Dendritic cell treated with granulocyte-macrophage colony-stimulating factor and Interleukin-4, amounts not matched to agents 40 ng/mL and 50 ng/mL, for 4 days (primary cell): Measurements from ENCODE around the gene CFAP69.

ENCODE experiments used
- H3K27ac Mint-ChIP-seq: one replicate; pipeline ENCODE4 v1.8.0; 2022; ENCODE audit warnings: mild to moderate bottlenecking, mixed read lengths
- H3K27me3 Mint-ChIP-seq: one replicate; pipeline ENCODE4 v1.8.0; 2022; ENCODE audit warnings: mild to moderate bottlenecking, mixed read lengths
- H3K36me3 Mint-ChIP-seq: one replicate; pipeline ENCODE4 v1.8.0; 2022; ENCODE audit warnings: low read depth, mixed read lengths
- H3K4me1 Mint-ChIP-seq: one replicate; pipeline ENCODE4 v1.8.0; 2022; ENCODE audit warnings: low read depth, mixed read lengths
- H3K4me3 Mint-ChIP-seq: one replicate; pipeline ENCODE4 v1.8.0; 2022; ENCODE audit warnings: mild to moderate bottlenecking, moderate library complexity, mixed read lengths
- H3K9me3 Mint-ChIP-seq: one replicate; pipeline ENCODE4 v1.8.0; 2022; ENCODE audit warnings: mixed read lengths
- intact Hi-C: fragments of 100-400 bp; cut with micrococcal nuclease; formaldehyde crosslinking; loops from one replicate; pipeline ENCODE4 v1.15.0; 2022

Gene CFAP69

DNA sequence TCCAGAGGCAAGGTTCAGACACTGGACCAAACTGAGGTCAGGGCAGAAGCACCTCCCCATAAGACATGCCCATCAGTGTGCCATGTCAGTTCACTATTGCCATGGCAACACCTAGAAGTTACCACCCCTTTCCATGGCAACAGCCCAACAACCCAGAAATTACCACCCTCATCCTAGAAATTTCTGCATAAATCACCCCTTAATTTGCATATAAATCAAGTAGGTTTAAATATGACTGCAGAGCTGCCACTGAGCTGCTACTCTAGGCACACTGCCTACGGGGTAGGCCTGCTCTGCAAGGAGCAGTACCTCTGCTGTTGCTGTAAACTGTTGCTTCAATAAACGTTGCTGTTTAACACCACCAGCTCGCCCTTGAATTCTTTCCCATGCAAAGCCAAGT, 20.8 kb upstream of the CFAP69 start:
- H3K27ac Mint-ChIP-seq: no peak overlapping the region
- no peaks in the 10 kb centered on the region for H3K36me3 Mint-ChIP-seq

DNA sequence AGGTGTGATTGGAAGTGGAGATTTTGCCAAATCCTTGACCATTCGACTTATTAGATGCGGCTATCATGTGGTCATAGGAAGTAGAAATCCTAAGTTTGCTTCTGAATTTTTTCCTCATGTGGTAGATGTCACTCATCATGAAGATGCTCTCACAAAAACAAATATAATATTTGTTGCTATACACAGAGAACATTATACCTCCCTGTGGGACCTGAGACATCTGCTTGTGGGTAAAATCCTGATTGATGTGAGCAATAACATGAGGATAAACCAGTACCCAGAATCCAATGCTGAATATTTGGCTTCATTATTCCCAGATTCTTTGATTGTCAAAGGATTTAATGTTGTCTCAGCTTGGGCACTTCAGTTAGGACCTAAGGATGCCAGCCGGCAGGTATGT, 19.8 kb upstream of the CFAP69 start:
- Mint-ChIP-seq H3K4me1 (no peaks in the 10 kb centered on the region), H3K9me3 (no peaks in the 10 kb centered on the region), H3K27me3 (peaks cover 6% of the 10 kb centered on the region), H3K4me3 (no peak overlapping the region), H3K36me3 (no peaks in the 10 kb centered on the region), H3K27ac (no peak overlapping the region)
- intact Hi-C loops: no loop called here

More for the DNA sequence above, 20.8 kb upstream of the CFAP69 start:
- intact Hi-C loops: no loop called here
- no peak overlapping the region for H3K4me3 Mint-ChIP-seq
- no peaks in the 10 kb centered on the region for H3K9me3 Mint-ChIP-seq
- H3K4me1 Mint-ChIP-seq: no peaks in the 10 kb centered on the region
- H3K27me3 Mint-ChIP-seq: peaks cover 6% of the 10 kb centered on the region

DNA sequence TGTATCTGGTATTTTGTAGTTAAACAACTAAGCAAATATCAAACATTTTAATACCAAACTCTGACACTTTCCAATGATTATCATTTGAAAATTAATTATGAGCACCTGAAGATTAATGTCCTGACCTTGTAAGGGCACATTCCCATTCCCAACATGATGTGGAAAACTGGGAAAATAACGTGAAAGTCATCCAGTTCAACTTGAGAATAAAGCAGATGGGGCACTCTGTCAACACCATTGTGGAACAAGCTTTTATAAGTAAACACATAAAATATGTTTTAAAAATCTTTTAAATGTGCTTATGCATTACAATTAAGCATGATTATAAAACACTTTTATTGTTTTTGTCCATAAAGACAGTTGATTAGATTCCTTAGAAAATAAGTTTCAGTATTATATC, 19.4 kb upstream of the CFAP69 start:
- Mint-ChIP-seq H3K4me3 (no peak overlapping the region), H3K4me1 (no peaks in the 10 kb centered on the region), H3K27me3 (peaks cover 6% of the 10 kb centered on the region), H3K27ac (no peak overlapping the region), H3K36me3 (no peaks in the 10 kb centered on the region), H3K9me3 (no peaks in the 10 kb centered on the region)
- intact Hi-C loops: no loop called here

DNA sequence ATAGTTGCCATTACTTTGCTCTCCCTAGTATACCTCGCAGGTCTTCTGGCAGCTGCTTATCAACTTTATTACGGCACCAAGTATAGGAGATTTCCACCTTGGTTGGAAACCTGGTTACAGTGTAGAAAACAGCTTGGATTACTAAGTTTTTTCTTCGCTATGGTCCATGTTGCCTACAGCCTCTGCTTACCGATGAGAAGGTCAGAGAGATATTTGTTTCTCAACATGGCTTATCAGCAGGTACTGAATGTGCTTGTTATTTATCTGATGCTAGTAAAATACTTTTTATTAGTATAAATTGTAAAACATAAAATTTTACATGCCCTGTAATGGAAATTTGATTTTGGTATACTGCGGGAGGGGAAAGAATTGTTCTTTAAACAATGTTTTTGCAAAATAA, 17.7 kb upstream of the CFAP69 start:
- Mint-ChIP-seq H3K27me3 (peaks cover 6% of the 10 kb centered on the region), H3K4me1 (no peaks in the 10 kb centered on the region), H3K36me3 (no peaks in the 10 kb centered on the region), H3K4me3 (no peak overlapping the region), H3K27ac (no peak overlapping the region), H3K9me3 (no peaks in the 10 kb centered on the region)
- intact Hi-C loops: no loop called here

DNA sequence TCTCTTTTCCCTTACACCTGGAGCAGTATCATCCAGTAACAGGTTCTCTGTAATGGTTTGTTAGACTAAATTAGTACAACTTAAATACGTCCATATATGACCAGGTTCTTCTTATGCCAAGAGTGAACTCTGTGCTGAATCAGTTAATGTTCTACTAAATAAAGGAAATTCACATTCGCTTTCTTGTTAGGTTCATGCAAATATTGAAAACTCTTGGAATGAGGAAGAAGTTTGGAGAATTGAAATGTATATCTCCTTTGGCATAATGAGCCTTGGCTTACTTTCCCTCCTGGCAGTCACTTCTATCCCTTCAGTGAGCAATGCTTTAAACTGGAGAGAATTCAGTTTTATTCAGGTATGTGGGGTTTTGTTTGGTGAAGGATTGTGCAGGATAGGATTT, 15.3 kb upstream of the CFAP69 start:
- no peaks in the 10 kb centered on the region for H3K4me1 Mint-ChIP-seq
- no peak overlapping the region for H3K27ac Mint-ChIP-seq
- H3K27me3 Mint-ChIP-seq: peaks cover 3% of the 10 kb centered on the region
- no peaks in the 10 kb centered on the region for H3K36me3 Mint-ChIP-seq
- H3K4me3 Mint-ChIP-seq: no peak overlapping the region
- H3K9me3 Mint-ChIP-seq: no peaks in the 10 kb centered on the region
- intact Hi-C loops: no loop called here

DNA sequence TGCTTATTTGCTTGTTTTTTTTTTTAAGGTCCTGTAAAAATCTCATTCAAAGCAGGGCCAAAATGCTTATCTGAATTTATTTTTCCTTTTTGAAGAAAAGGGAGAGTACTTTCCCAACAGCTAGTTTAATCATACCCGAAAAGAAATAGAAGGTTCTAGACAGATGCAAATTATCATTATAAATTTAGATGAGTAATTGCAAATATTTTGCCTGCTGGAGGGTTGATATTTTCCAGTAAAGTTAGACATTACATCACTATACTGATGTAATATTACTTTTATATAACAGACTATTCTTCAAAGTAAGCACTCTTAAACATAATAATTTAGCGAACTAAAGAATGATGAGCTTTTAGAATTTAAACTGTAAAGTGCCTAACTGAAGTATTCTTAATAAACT, 14.1 kb upstream of the CFAP69 start:
- Mint-ChIP-seq H3K27ac (no peak overlapping the region), H3K36me3 (no peaks in the 10 kb centered on the region), H3K27me3 (peaks cover 3% of the 10 kb centered on the region), H3K4me1 (no peaks in the 10 kb centered on the region), H3K9me3 (no peaks in the 10 kb centered on the region), H3K4me3 (no peak overlapping the region)
- intact Hi-C loops: no loop called here

DNA sequence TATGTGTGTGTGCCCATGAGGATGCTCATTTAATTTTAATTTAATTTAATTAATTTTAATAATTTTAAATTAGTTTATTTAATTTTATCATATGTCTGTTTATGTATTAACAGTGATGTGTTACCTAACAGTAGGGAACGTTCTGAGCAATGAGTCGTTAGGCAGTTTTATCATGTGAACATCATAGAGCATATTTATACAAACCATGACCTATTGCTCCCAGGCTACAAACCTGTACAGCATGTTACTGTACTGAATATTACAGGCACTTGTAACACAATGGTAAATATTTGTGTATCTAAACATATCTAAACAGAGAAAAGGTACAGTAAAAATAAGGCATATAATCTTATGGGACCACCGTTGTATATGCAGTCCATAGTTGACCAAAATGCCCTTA, 13.7 kb upstream of the CFAP69 start:
- no peaks in the 10 kb centered on the region for H3K36me3 Mint-ChIP-seq
- intact Hi-C loops: no loop called here
- no peak overlapping the region for H3K4me3 Mint-ChIP-seq
- peaks cover 3% of the 10 kb centered on the region for H3K27me3 Mint-ChIP-seq
- no peaks in the 10 kb centered on the region for H3K9me3 Mint-ChIP-seq
- no peaks in the 10 kb centered on the region for H3K4me1 Mint-ChIP-seq
- H3K27ac Mint-ChIP-seq: no peak overlapping the region

GRCh38 chr7:90232430-90232829, 12.5 kb upstream of the CFAP69 start:
- H3K9me3 Mint-ChIP-seq: no peaks in the 10 kb centered on the region
- no peak overlapping the region for H3K27ac Mint-ChIP-seq
- intact Hi-C loops: no loop called here
- no peaks in the 10 kb centered on the region for H3K36me3 Mint-ChIP-seq
- H3K4me1 Mint-ChIP-seq: no peaks in the 10 kb centered on the region
- peaks cover 4% of the 10 kb centered on the region for H3K27me3 Mint-ChIP-seq
- no peak overlapping the region for H3K4me3 Mint-ChIP-seq

- peaks cover 1% of the 10 kb centered on the region for H3K27me3 Mint-ChIP-seq
- intact Hi-C loops: no loop called here
- no peaks in the 10 kb centered on the region for H3K36me3 Mint-ChIP-seq
- no peak overlapping the region for H3K27ac Mint-ChIP-seq
- H3K4me3 Mint-ChIP-seq: no peak overlapping the region
- no peaks in the 10 kb centered on the region for H3K9me3 Mint-ChIP-seq
- H3K4me1 Mint-ChIP-seq: no peaks in the 10 kb centered on the region
Measured at GRCh38 chr7:90233569-90233968, 11.4 kb upstream of the CFAP69 start.

DNA sequence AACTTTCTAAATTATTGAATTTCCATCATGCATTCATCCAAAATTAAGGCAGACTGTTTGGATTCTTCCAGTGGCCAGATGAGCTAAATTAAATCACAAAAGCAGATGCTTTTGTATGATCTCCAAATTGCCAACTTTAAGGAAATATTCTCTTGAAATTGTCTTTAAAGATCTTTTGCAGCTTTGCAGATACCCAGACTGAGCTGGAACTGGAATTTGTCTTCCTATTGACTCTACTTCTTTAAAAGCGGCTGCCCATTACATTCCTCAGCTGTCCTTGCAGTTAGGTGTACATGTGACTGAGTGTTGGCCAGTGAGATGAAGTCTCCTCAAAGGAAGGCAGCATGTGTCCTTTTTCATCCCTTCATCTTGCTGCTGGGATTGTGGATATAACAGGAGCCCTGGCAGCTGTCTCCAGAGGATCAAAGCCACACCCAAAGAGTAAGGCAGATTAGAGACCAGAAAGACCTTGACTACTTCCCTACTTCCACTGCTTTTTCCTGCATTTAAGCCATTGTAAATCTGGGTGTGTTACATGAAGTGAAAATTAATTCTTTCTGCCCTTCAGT, 8.2 kb upstream of the CFAP69 start:
- intact Hi-C loops: no loop called here
- Mint-ChIP-seq H3K27me3 (peaks cover 3% of the 10 kb centered on the region), H3K9me3 (no peaks in the 10 kb centered on the region), H3K36me3 (no peaks in the 10 kb centered on the region), H3K4me3 (no peak overlapping the region), H3K4me1 (no peaks in the 10 kb centered on the region), H3K27ac (no peak overlapping the region)

DNA sequence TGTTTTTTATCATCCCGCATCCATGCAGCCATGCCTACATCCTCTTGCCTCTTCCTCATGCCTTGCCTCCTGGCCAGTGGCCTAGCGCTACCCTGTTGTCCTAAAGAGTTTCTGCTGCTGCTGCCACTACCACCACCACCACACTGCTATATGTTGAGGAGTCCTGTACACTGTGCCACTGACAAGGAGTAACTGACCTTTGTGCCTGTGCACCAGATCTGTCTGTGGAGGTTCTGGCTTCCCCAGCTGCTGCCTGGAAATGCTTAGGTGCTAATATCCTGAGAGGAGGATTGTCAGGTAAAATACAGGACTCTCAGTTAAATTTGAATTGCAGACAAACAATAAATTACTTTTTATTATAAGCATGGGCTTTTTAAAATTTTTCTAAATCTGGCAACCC, 7.0 kb upstream of the CFAP69 start:
- Mint-ChIP-seq H3K9me3 (no peaks in the 10 kb centered on the region), H3K4me1 (no peaks in the 10 kb centered on the region)
- intact Hi-C loops: no loop called here

GRCh38 chr7:90238583-90238982, 6.4 kb upstream of the CFAP69 start:
- no peaks in the 10 kb centered on the region for H3K9me3 Mint-ChIP-seq
- H3K27ac Mint-ChIP-seq: no peak overlapping the region
- H3K27me3 Mint-ChIP-seq: peaks cover 11% of the 10 kb centered on the region
- intact Hi-C loops: no loop called here
- H3K4me1 Mint-ChIP-seq: no peaks in the 10 kb centered on the region
- no peaks in the 10 kb centered on the region for H3K36me3 Mint-ChIP-seq
- no peak overlapping the region for H3K4me3 Mint-ChIP-seq

More for the DNA sequence above, 7.0 kb upstream of the CFAP69 start:
- Mint-ChIP-seq H3K27ac (no peak overlapping the region), H3K27me3 (peaks cover 8% of the 10 kb centered on the region), H3K36me3 (no peaks in the 10 kb centered on the region), H3K4me3 (no peak overlapping the region)

DNA sequence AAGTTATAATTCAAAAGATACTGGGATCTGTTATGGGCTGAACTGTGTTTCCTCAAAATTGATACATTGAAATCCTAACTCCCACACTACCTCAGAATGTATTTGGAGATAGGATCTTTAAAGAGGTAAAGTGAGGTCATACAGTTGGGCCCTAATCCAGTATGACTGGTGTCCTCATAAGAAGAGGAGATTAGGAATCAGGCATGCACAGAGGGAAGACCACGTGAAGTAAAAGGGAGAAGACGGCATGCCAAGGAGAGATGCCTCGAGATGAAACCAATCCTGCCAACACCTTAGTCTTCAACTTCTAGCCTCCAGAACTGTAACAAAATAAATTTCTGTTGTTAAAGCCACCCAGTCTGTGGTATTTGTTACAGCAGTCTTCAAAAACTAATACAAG, 5.9 kb upstream of the CFAP69 start:
- no peaks in the 10 kb centered on the region for H3K9me3 Mint-ChIP-seq
- H3K27ac Mint-ChIP-seq: no peak overlapping the region
- intact Hi-C loops: no loop called here
- no peak overlapping the region for H3K4me3 Mint-ChIP-seq
- peaks cover 16% of the 10 kb centered on the region for H3K27me3 Mint-ChIP-seq
- peaks cover under 1% of the 10 kb centered on the region for H3K4me1 Mint-ChIP-seq
- H3K36me3 Mint-ChIP-seq: no peaks in the 10 kb centered on the region

DNA sequence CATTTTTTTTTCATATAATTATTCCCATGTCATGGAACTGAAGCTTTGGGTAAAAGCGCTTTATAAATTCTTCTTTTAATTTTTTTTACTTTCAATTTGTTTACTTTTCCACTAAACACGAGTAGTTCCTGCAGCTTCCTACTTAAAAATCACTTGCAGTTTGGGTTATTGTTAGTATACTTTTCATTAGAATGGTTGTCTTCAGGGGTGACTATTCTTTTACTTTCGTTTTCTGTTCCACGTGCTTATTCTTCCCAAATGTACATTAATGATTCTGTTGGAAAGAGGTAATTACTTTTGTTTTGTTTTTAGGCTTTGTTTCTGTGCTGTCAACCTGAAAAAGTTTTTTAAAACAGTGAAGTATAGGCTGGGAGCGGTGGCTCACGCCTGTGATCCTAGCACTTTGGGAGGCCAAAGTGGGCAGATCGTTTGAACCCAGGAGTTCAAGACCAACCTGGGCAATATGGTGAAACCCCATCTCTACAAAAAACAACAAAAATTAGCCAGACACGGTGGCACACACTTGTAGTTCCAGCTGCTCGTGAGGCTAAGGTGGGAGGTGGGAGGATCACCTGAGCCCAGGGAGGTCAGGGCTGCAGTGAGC, 5.2 kb upstream of the CFAP69 start:
- intact Hi-C loops: no loop called here
- Mint-ChIP-seq H3K9me3 (no peaks in the 10 kb centered on the region), H3K4me1 (peaks cover 5% of the 10 kb centered on the region), H3K4me3 (no peak overlapping the region), H3K27ac (no peak overlapping the region), H3K36me3 (no peaks in the 10 kb centered on the region), H3K27me3 (peaks cover 23% of the 10 kb centered on the region)
